ENCODE measurements around the gene HYAL3. TPM values are rescaled to one million over a fixed set of nuclear protein-coding genes. Genes with fewer than 3 reads are reported as not detected.

The HYAL3 gene
- total and polyA plus RNA-seq, 2 of the 13 experiments (the other 11 are each of a cell fraction or from before 2014, with no cell fraction given), result 5.5 to 10.4 TPM

- TF ChIP-seq, protein P1, sequence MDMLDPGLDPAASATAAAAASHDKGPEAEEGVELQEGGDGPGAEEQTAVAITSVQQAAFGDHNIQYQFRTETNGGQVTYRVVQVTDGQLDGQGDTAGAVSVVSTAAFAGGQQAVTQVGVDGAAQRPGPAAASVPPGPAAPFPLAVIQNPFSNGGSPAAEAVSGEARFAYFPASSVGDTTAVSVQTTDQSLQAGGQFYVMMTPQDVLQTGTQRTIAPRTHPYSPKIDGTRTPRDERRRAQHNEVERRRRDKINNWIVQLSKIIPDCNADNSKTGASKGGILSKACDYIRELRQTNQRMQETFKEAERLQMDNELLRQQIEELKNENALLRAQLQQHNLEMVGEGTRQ (IDR thresholded peaks at IDR 0.05; ENCODE audit: low read depth, low read length), result no peak
- TF ChIP-seq, protein P1 (CRISPR knock-in tag; IDR thresholded peaks at IDR 0.05; ENCODE audit: borderline replicate concordance), result no peak
- TF ChIP-seq PHF8 (CRISPR knock-in tag; IDR thresholded peaks at IDR 0.05), result 0 out of 2 replicates have a peak, but pooled peaks have one; percentile 10
- peak; percentile 26 for TF ChIP-seq POLR2G (IDR thresholded peaks at IDR 0.05; ENCODE audit: low read depth, low read length)
- no peak for TF ChIP-seq ONECUT2 (CRISPR knock-in tag; IDR thresholded peaks at IDR 0.05)
- no peak for TF ChIP-seq SP5 (CRISPR knock-in tag; IDR thresholded peaks at IDR 0.05; ENCODE audit: borderline replicate concordance, low read depth)
- TF ChIP-seq, protein P2, sequence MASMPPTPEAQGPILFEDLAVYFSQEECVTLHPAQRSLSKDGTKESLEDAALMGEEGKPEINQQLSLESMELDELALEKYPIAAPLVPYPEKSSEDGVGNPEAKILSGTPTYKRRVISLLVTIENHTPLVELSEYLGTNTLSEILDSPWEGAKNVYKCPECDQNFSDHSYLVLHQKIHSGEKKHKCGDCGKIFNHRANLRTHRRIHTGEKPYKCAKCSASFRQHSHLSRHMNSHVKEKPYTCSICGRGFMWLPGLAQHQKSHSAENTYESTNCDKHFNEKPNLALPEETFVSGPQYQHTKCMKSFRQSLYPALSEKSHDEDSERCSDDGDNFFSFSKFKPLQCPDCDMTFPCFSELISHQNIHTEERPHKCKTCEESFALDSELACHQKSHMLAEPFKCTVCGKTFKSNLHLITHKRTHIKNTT (CRISPR knock-in tag; IDR thresholded peaks at IDR 0.05), result no peak
- TF ChIP-seq ZFP90 (CRISPR knock-in tag; IDR thresholded peaks at IDR 0.05; ENCODE audit: borderline replicate concordance), result 0 out of 2 replicates have a peak, but pooled peaks have one; percentile 6
- TF ChIP-seq ZNF20 (CRISPR knock-in tag; IDR thresholded peaks at IDR 0.05), result no peak
- no peak for TF ChIP-seq ZNF281 (CRISPR knock-in tag; IDR thresholded peaks at IDR 0.05; ENCODE audit: borderline replicate concordance)
- TF ChIP-seq ZNF557 (CRISPR knock-in tag; IDR thresholded peaks at IDR 0.05), result peak; percentile 70; the same call in 1 of the 2 replicates
- TF ChIP-seq MED13 (CRISPR knock-in tag; IDR thresholded peaks at IDR 0.05), result peak; percentile 79; the same call in 1 of the 2 replicates
- TF ChIP-seq ZNF761 (CRISPR knock-in tag; conservative IDR thresholded peaks at IDR 0.05), result 0 out of 2 replicates have a peak, but pooled peaks have one; percentile 17
- no peak for TF ChIP-seq KDM5B (CRISPR knock-in tag; IDR thresholded peaks at IDR 0.05; ENCODE audit: borderline replicate concordance)
- TF ChIP-seq LBX2 (CRISPR knock-in tag; IDR thresholded peaks at IDR 0.05; ENCODE audit: borderline replicate concordance), result no peak
- no peak for TF ChIP-seq ZNF337 (CRISPR knock-in tag; IDR thresholded peaks at IDR 0.05; ENCODE audit: borderline replicate concordance, low read depth)
- TF ChIP-seq ZNF138 (CRISPR knock-in tag; IDR thresholded peaks at IDR 0.05; ENCODE audit: low read depth), result no peak
- TF ChIP-seq ZNF747 (CRISPR knock-in tag; IDR thresholded peaks at IDR 0.05; ENCODE audit: borderline replicate concordance), result no peak
- TF ChIP-seq, protein P3, sequence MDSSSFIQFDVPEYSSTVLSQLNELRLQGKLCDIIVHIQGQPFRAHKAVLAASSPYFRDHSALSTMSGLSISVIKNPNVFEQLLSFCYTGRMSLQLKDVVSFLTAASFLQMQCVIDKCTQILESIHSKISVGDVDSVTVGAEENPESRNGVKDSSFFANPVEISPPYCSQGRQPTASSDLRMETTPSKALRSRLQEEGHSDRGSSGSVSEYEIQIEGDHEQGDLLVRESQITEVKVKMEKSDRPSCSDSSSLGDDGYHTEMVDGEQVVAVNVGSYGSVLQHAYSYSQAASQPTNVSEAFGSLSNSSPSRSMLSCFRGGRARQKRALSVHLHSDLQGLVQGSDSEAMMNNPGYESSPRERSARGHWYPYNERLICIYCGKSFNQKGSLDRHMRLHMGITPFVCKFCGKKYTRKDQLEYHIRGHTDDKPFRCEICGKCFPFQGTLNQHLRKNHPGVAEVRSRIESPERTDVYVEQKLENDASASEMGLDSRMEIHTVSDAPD (CRISPR knock-in tag; IDR thresholded peaks at IDR 0.05), result peak; percentile 77; the same call in 1 of the 2 replicates
- TF ChIP-seq ATF3 (CRISPR knock-in tag; IDR thresholded peaks at IDR 0.05), result 0 out of 2 replicates have a peak, but pooled peaks have one; percentile 32
- no peak for TF ChIP-seq ZNF34 (CRISPR knock-in tag; IDR thresholded peaks at IDR 0.05; ENCODE audit: borderline replicate concordance)
- 0 out of 2 replicates have a peak, but pooled peaks have one; percentile 69 for TF ChIP-seq TBP (CRISPR knock-in tag; IDR thresholded peaks at IDR 0.05)
- TF ChIP-seq BHLHE40 (IDR thresholded peaks at IDR 0.05; ENCODE audit: low read length), result 0 out of 2 replicates have a peak, but pooled peaks have one; percentile 2
Measured at GRCh38 chr3:50299638-50299928, 378 bp upstream of the HYAL3 start (continued).
